ENCODE results near the gene SLC7A4.

DNA sequence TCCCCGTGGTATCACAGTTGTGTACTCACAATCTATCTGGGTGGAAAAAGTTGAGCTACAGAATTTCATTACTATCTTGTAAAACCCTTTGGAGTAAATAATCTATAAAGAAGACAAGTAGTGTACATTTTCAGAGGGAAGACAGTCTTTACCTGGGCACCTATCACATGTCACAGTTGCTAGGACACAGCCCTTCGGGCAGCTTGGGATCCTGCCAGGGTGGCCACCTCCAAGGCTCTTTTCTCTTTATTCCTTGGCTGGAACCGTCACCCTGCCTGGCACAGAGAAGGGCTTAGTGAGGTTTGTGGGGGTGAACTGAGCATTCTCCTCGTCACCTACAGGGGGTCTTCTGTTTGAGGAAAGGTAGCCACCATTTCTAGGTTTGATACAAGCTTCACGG lies 37.0 kb upstream of the SLC7A4 start:
- TF ChIP-seq POLR2AphosphoS5 (IDR thresholded peaks at IDR 0.05) (no peak), POLR2A (IDR thresholded peaks at IDR 0.05) (no peak)
- TF ChIP-seq, protein P1, sequence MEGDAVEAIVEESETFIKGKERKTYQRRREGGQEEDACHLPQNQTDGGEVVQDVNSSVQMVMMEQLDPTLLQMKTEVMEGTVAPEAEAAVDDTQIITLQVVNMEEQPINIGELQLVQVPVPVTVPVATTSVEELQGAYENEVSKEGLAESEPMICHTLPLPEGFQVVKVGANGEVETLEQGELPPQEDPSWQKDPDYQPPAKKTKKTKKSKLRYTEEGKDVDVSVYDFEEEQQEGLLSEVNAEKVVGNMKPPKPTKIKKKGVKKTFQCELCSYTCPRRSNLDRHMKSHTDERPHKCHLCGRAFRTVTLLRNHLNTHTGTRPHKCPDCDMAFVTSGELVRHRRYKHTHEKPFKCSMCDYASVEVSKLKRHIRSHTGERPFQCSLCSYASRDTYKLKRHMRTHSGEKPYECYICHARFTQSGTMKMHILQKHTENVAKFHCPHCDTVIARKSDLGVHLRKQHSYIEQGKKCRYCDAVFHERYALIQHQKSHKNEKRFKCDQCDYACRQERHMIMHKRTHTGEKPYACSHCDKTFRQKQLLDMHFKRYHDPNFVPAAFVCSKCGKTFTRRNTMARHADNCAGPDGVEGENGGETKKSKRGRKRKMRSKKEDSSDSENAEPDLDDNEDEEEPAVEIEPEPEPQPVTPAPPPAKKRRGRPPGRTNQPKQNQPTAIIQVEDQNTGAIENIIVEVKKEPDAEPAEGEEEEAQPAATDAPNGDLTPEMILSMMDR (IDR thresholded peaks at IDR 0.05): no peak
